ENCODE results near the gene MRPS12. TPM values are rescaled to one million over a fixed set of nuclear protein-coding genes. Genes with fewer than 3 reads are reported as not detected.
A peak's percentile ranks its signal among the peaks of the same experiment; 100 is the strongest.

MRPS12 gene
- total and polyA plus RNA-seq, 2 of the 13 experiments (the other 11 are each of a cell fraction or from before 2014, with no cell fraction given) = 27.5 to 54.8 TPM

DNA sequence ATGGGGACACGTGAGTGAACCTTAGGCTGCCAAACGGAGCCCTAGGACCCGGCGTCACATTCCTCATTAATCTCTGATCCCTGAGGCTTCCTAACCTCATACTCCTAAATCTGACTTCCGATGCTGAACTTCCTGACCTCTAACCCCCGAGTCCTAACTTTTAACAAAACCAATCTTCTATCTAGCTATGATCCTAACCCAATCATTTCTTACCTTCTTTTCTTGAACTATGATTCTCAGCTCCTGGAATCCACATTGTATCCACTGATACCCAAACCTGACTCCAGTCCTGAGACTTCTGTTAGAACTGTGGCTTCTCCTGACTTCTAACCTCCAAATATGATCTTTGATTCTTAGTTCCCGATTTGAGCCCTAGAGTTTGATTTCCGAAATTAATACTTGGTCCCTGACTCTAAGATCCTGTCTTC is 30.5 kb upstream of the MRPS12 start:
- H3K27ac ChIP-seq (ENCODE audit: extremely low read length, insufficient read depth, low read length) = peak overlapping the region; percentile 73
- 1% methylated on average over 8 of the region's 8 CpGs for WGBS (ENCODE audit: low lambda C conversion rate)
- ChIA-PET POLR2A (interaction anchor here (0.7 to 2.5 kb wide), 17 partner anchors 17 to 281 kb away, joined by 3 to 24 read pairs (median 4); partner anchors contain the start of genes ACTN4, ECH1, EIF3K and FBXO17), CTCF (ENCODE audit: low intra/inter-chr PET ratio, low total read pairs) (no interaction called here)
- ATAC-seq (no peak), DNase-seq (ENCODE audit: low spot score) (no peak), FAIRE-seq (peak; percentile 23)
- H3K9me3 ChIP-seq (ENCODE audit: low read length) = no peaks in the 10 kb centered on the region
- BruUV-seq (replicated peaks) = TSS peak; percentile 89
- intact Hi-C loops (cut with micrococcal nuclease; ENCODE audit: unreplicated experiment) (no loop called here), in situ Hi-C loops (cut with HindIII; ENCODE audit: extremely low pct_ligation_motif_present, low pct_unique_long_range_greater_than_20kb) (loop anchor here (25.0 kb wide), 1 partner anchor 163 kb away; the partner anchor contains the start of gene CAPN12)
- peaks cover 1% of the 10 kb centered on the region for H3K79me2 ChIP-seq (ENCODE audit: insufficient read depth, low read length)
- H3K4me3 ChIP-seq (replicated peaks in 1 of 3; ENCODE audit: insufficient read depth in 1 of 3, low read depth in 2 of 3, low read length in 3 of 3) = peak overlapping the region; percentile 73 to 87 (median 83)
- peaks cover 2 to 6% of the 10 kb centered on the region in 2 experiments; a peak in 3 of 5 replicates for H3K36me3 ChIP-seq (replicated peaks in 1 of 2; ENCODE audit: control insufficient read depth in 1 of 2, insufficient read depth in 2 of 2, low read length in 2 of 2)
- H4K20me1 ChIP-seq (ENCODE audit: insufficient read depth, low read length) = no peaks in the 10 kb centered on the region
- H2AFZ ChIP-seq (ENCODE audit: low read length) = no peak overlapping the region
- peaks cover 37% of the 10 kb centered on the region for H3K4me1 ChIP-seq (ENCODE audit: insufficient read depth, low read length)
- H3K27me3 ChIP-seq (ENCODE audit: control insufficient read depth in 1 of 2, insufficient read depth in 2 of 2, low read length in 2 of 2) = no peaks in the 10 kb centered on the region; a peak in 1 of 5 replicates
- peak overlapping the region; percentile 72 for H3K9ac ChIP-seq (ENCODE audit: insufficient read depth, low read depth, low read length)
- H3K4me2 ChIP-seq (ENCODE audit: low read depth, low read length) = peak overlapping the region; percentile 79
- 0 out of 2 replicates have a peak, but pooled peaks have one; percentile 3 for TF ChIP-seq ETV5 (CRISPR knock-in tag; IDR thresholded peaks at IDR 0.05; ENCODE audit: borderline replicate concordance)
- TF ChIP-seq, protein P1, sequence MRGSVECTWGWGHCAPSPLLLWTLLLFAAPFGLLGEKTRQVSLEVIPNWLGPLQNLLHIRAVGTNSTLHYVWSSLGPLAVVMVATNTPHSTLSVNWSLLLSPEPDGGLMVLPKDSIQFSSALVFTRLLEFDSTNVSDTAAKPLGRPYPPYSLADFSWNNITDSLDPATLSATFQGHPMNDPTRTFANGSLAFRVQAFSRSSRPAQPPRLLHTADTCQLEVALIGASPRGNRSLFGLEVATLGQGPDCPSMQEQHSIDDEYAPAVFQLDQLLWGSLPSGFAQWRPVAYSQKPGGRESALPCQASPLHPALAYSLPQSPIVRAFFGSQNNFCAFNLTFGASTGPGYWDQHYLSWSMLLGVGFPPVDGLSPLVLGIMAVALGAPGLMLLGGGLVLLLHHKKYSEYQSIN (CRISPR knock-in tag; IDR thresholded peaks at IDR 0.05; ENCODE audit: borderline replicate concordance) = no peak
- no peak for TF ChIP-seq SMAD3 (CRISPR knock-in tag; IDR thresholded peaks at IDR 0.05)
- TF ChIP-seq CCAR2 (optimal IDR thresholded peaks at IDR 0.05; ENCODE audit: low read depth, low read length) = no peak
- no peak for TF ChIP-seq SMARCC2 (IDR thresholded peaks at IDR 0.05)
- TF ChIP-seq TGIF2 (CRISPR knock-in tag; IDR thresholded peaks at IDR 0.05) = peak; percentile 17; the same call in 1 of the 2 replicates
- no peak for TF ChIP-seq ZNF121 (CRISPR knock-in tag; IDR thresholded peaks at IDR 0.05)
- TF ChIP-seq ZNF790 (CRISPR knock-in tag; IDR thresholded peaks at IDR 0.05; ENCODE audit: borderline replicate concordance) = no peak
- 0 out of 2 replicates have a peak, but pooled peaks have one; percentile 4 for TF ChIP-seq GATAD2A (CRISPR knock-in tag; IDR thresholded peaks at IDR 0.05)
- TF ChIP-seq ZBTB25 (CRISPR knock-in tag; IDR thresholded peaks at IDR 0.05) = no peak
- TF ChIP-seq HDAC2 (CRISPR knock-in tag; IDR thresholded peaks at IDR 0.05) = no peak
- TF ChIP-seq KLF6 (CRISPR knock-in tag; IDR thresholded peaks at IDR 0.05) = no peak
- TF ChIP-seq KAT8 (CRISPR knock-in tag; IDR thresholded peaks at IDR 0.05) = 0 out of 2 replicates have a peak, but pooled peaks have one; percentile 8
- no peak for TF ChIP-seq SOX13 (IDR thresholded peaks at IDR 0.05)
- TF ChIP-seq SOX13 (CRISPR knock-in tag; conservative IDR thresholded peaks at IDR 0.05 in 1 of 2, IDR thresholded peaks at IDR 0.05 in 1 of 2) = 0 out of 4 replicates have a peak, but pooled peaks of 1 of the 2 experiments have one; percentile 2
- no peak for TF ChIP-seq TAF1 (CRISPR knock-in tag; IDR thresholded peaks at IDR 0.05)
- TF ChIP-seq ZNF850 (CRISPR knock-in tag; conservative IDR thresholded peaks at IDR 0.05) = no peak
- 0 out of 2 replicates have a peak, but pooled peaks have one; percentile 2 for TF ChIP-seq ZNF343 (CRISPR knock-in tag; IDR thresholded peaks at IDR 0.05)
- TF ChIP-seq POLR2A (IDR thresholded peaks at IDR 0.05; ENCODE audit: insufficient read depth in 1 of 2, low read depth in 2 of 2, low read length in 2 of 2) = peak in 1 of 2 experiments; percentile 61; a peak in 1 of 4 replicates
- TF ChIP-seq, protein P2, sequence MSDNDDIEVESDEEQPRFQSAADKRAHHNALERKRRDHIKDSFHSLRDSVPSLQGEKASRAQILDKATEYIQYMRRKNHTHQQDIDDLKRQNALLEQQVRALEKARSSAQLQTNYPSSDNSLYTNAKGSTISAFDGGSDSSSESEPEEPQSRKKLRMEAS (IDR thresholded peaks at IDR 0.05) = 0 out of 2 replicates have a peak, but pooled peaks have one; percentile 4
- no peak for TF ChIP-seq ZNF841 (CRISPR knock-in tag; IDR thresholded peaks at IDR 0.05; ENCODE audit: borderline replicate concordance)
- TF ChIP-seq ELF4 (CRISPR knock-in tag; IDR thresholded peaks at IDR 0.05; ENCODE audit: borderline replicate concordance) = 0 out of 2 replicates have a peak, but pooled peaks have one; percentile 7
- no peak for TF ChIP-seq POLR2AphosphoS2 (IDR thresholded peaks at IDR 0.05; ENCODE audit: low read depth, low read length)
- no peak for TF ChIP-seq NBN (conservative IDR thresholded peaks at IDR 0.05)
